ENCODE results near the gene ABL2. TPM values are rescaled to one million over a fixed set of nuclear protein-coding genes. Genes with fewer than 3 reads are reported as not detected.

Gene ABL2
- total and polyA plus RNA-seq, 2 donors (not counting 1 experiment from before 2014, with no cell fraction given) = 2.6 to 20.0 TPM

DNA sequence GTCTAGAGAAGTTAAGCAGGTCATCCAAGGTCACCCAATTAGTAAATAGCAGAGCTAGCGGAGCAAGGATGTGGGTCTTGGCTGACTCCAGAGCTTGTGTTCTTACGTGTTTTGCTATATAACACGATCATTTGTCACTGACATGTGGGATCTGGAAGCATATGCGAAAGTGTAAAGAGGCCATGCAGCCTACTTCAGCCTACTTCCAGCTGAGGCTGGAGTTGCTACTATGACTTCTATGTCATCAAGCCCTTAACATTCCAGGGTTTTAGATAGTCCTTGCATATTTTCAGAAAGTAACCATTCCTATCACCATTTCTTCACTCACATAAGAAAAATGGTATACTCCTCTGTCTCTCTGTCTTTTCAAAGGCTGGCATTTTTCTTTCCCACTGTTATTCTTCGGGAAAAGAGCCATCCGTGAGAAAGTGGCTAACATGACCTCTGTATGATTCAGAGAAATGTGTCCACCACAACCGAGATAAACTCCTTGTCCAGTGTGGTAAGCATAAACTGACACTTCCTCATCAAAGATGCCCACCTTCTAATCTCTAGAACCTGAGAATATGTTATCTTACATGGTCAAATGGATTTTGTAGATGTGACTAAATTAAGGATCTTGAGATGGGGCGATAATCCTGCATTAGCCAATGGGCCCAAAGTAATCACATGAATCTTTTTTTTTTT lies 24.0 kb upstream of the ABL2 start:
- Histone ChIP-seq H3K9ac (ENCODE audit: low read length) (no peak overlapping the region), H3K4me3 (ENCODE audit: control extremely low read depth in 1 of 5, extremely low read depth in 1 of 5, insufficient read depth in 1 of 5, low read depth in 2 of 5, low read length in 4 of 5) (no peak overlapping the region), H3K27me3 (replicated peaks in 1 of 4; ENCODE audit: control extremely low read depth in 1 of 4, control insufficient read depth in 3 of 4, insufficient read depth in 4 of 4, low read length in 3 of 4) (no peaks in the 10 kb centered on the region), H3K9me3 (ENCODE audit: control extremely low read depth in 1 of 3, control insufficient read depth in 2 of 3, insufficient read depth in 1 of 3, low read length in 2 of 3) (no peaks in the 10 kb centered on the region), H3K4me2 (replicated peaks; ENCODE audit: low read depth, low read length, poor library complexity, severe bottlenecking) (no peak overlapping the region), H3K27ac (ENCODE audit: low read length in 2 of 2) (no peak overlapping the region), H3K79me2 (ENCODE audit: control insufficient read depth, insufficient read depth, low read length) (no peaks in the 10 kb centered on the region), H4K20me1 (ENCODE audit: control insufficient read depth, insufficient read depth, low read length, poor library complexity, severe bottlenecking) (no peaks in the 10 kb centered on the region), H3K36me3 (replicated peaks in 1 of 2; ENCODE audit: control extremely low read depth in 1 of 2, control insufficient read depth in 1 of 2, extremely low read depth in 1 of 2, insufficient read depth in 2 of 2, low read length in 1 of 2) (no peaks in the 10 kb centered on the region), H2AFZ (ENCODE audit: insufficient read depth, low read depth, low read length, poor library complexity, severe bottlenecking) (no peak overlapping the region), H3K4me1 (ENCODE audit: control insufficient read depth in 2 of 2, insufficient read depth in 2 of 2, low read length in 2 of 2) (no peaks in the 10 kb centered on the region)
- Mint-ChIP-seq H3K27ac (no peak overlapping the region), H3K4me1 (no peaks in the 10 kb centered on the region), H3K27me3 (no peaks in the 10 kb centered on the region), H3K4me3 (no peak overlapping the region), H3K9me3 (ENCODE audit: insufficient read depth) (no peaks in the 10 kb centered on the region)
- no peak for DNase-seq
- intact Hi-C loops (cut with micrococcal nuclease) = no loop called here
- WGBS (ENCODE audit: insufficient coverage) = 99% methylated on average over 7 of the region's 8 CpGs
- TF ChIP-seq CTCF (IDR thresholded peaks at IDR 0.05) (no peak), EZH2 (IDR thresholded peaks at IDR 0.05; ENCODE audit: borderline replicate concordance, insufficient read depth, low read depth, low read length, poor library complexity, severe bottlenecking) (no peak)
- ChIA-PET POLR2A (no interaction called here), CTCF (no interaction called here)
- no peak for ATAC-seq (ENCODE audit: low read depth)

GRCh38 chr1:179252606-179253005 lies 23.1 kb upstream of the ABL2 start:
- POLR2A ChIA-PET = no interaction called here
- Histone ChIP-seq H3K4me3 (ENCODE audit: control extremely low read depth in 1 of 5, extremely low read depth in 1 of 5, insufficient read depth in 1 of 5, low read depth in 2 of 5, low read length in 4 of 5) (no peak overlapping the region), H4K20me1 (ENCODE audit: control insufficient read depth, insufficient read depth, low read length, poor library complexity, severe bottlenecking) (no peaks in the 10 kb centered on the region), H3K4me1 (ENCODE audit: control insufficient read depth in 2 of 2, insufficient read depth in 2 of 2, low read length in 2 of 2) (no peaks in the 10 kb centered on the region), H3K4me2 (replicated peaks; ENCODE audit: low read depth, low read length, poor library complexity, severe bottlenecking) (no peak overlapping the region), H3K36me3 (replicated peaks in 1 of 2; ENCODE audit: control extremely low read depth in 1 of 2, control insufficient read depth in 1 of 2, extremely low read depth in 1 of 2, insufficient read depth in 2 of 2, low read length in 1 of 2) (no peaks in the 10 kb centered on the region), H3K27ac (ENCODE audit: low read length in 2 of 2) (no peak overlapping the region), H3K9ac (ENCODE audit: low read length) (no peak overlapping the region), H2AFZ (ENCODE audit: insufficient read depth, low read depth, low read length, poor library complexity, severe bottlenecking) (no peak overlapping the region), H3K79me2 (ENCODE audit: control insufficient read depth, insufficient read depth, low read length) (no peaks in the 10 kb centered on the region), H3K27me3 (replicated peaks in 1 of 4; ENCODE audit: control extremely low read depth in 1 of 4, control insufficient read depth in 3 of 4, insufficient read depth in 4 of 4, low read length in 3 of 4) (no peaks in the 10 kb centered on the region), H3K9me3 (ENCODE audit: control extremely low read depth in 1 of 3, control insufficient read depth in 2 of 3, insufficient read depth in 1 of 3, low read length in 2 of 3) (no peaks in the 10 kb centered on the region)
- H3K9me3 Mint-ChIP-seq (ENCODE audit: insufficient read depth) = no peaks in the 10 kb centered on the region
- intact Hi-C loops (cut with micrococcal nuclease) = no loop called here
- no peak overlapping the region for H3K4me3 Mint-ChIP-seq
- H3K4me1 Mint-ChIP-seq = no peaks in the 10 kb centered on the region
- DNase-seq (no peak), ATAC-seq (ENCODE audit: low read depth) (no peak)
- no peaks in the 10 kb centered on the region for H3K27me3 Mint-ChIP-seq
- CTCF ChIA-PET = interaction anchor here (1.3 to 2.2 kb wide), 3 partner anchors 115 to 557 kb away, joined by 6 to 15 read pairs (median 9); no protein-coding TSS in a partner anchor
- TF ChIP-seq CTCF (IDR thresholded peaks at IDR 0.05) (no peak), EZH2 (IDR thresholded peaks at IDR 0.05; ENCODE audit: borderline replicate concordance, insufficient read depth, low read depth, low read length, poor library complexity, severe bottlenecking) (no peak)
- no peak overlapping the region for H3K27ac Mint-ChIP-seq
- WGBS (ENCODE audit: insufficient coverage) = 100% methylated on average over 1 of the region's 4 CpGs

All from B cell (primary cell).